Hepatocyte (in vitro differentiated cells): ENCODE data around the gene RB1. TPM values are rescaled to one million over a fixed set of nuclear protein-coding genes. Genes with fewer than 3 reads are reported as not detected.
A peak's percentile ranks its signal among the peaks of the same experiment; 100 is the strongest.

ENCODE experiments used
- DNase-seq: peaks from one replicate; pipeline ENCODE4 v3.0.0-alpha.2; 2016; ENCODE audit warnings: low spot score
- H2AFZ ChIP-seq: fragments of 200-600 bp; sonication (generic); 2 replicates; pipeline ENCODE4 v1.6.0; 2016; ENCODE audit warnings: antibody characterized with exemption, mild to moderate bottlenecking
- H3K27ac ChIP-seq: fragments of 200-600 bp; sonication (generic); 2 replicates; pipeline ENCODE4 v1.5.1; 2016; ENCODE audit warnings: mild to moderate bottlenecking
- H3K27me3 ChIP-seq: fragments of 200-600 bp; sonication (generic); 2 replicates; pipeline ENCODE4 v1.6.1; 2016
- H3K36me3 ChIP-seq: fragments of 200-600 bp; sonication (generic); replicated peaks from 2 replicates; pipeline ENCODE4 v1.5.1; 2016; ENCODE audit warnings: low read depth; ENCODE audit not compliant: insufficient read depth
- H3K4me1 ChIP-seq: fragments of 200-600 bp; sonication (generic); 2 replicates; pipeline ENCODE4 v1.5.1; 2016; ENCODE audit warnings: mild to moderate bottlenecking, moderate library complexity; ENCODE audit not compliant: insufficient read depth
- H3K4me2 ChIP-seq: fragments of 200-600 bp; sonication (generic); 2 replicates; pipeline ENCODE4 v1.6.0; 2016
- H3K4me3 ChIP-seq: fragments of 200-600 bp; sonication (generic); 2 replicates; pipeline ENCODE4 v1.5.1; 2016; ENCODE audit warnings: mild to moderate bottlenecking
- H3K79me2 ChIP-seq: fragments of 200-600 bp; sonication (generic); 2 replicates; pipeline ENCODE4 v1.6.0; 2017; ENCODE audit warnings: mild to moderate bottlenecking
- H3K9me2 ChIP-seq: fragments of 200-600 bp; sonication (generic); replicated peaks from 2 replicates; pipeline ENCODE4 v1.6.0; 2017; ENCODE audit warnings: mild to moderate bottlenecking; ENCODE audit not compliant: insufficient read depth
- H3K9me3 ChIP-seq: fragments of 200-600 bp; sonication (generic); 2 replicates; pipeline ENCODE4 v1.5.1; 2016; ENCODE audit warnings: low read depth, mild to moderate bottlenecking
- H4K20me1 ChIP-seq: fragments of 200-600 bp; sonication (generic); 2 replicates; pipeline ENCODE4 v1.6.0; 2016; ENCODE audit warnings: mild to moderate bottlenecking; ENCODE audit not compliant: insufficient read depth, poor library complexity, severe bottlenecking
- CTCF ChIP-seq: fragments of 200-600 bp; sonication (generic); IDR thresholded peaks from 2 replicates; pipeline ENCODE4 v1.5.1; 2016; ENCODE audit warnings: antibody characterized with exemption, mild to moderate bottlenecking; ENCODE audit not compliant: poor library complexity
- EZH2 ChIP-seq: fragments of 200-600 bp; sonication (generic); IDR thresholded peaks from 2 replicates; pipeline ENCODE4 v1.6.1; 2016; ENCODE audit warnings: antibody characterized with exemption, mild to moderate bottlenecking, borderline replicate concordance
- EZH2phosphoT487 ChIP-seq: fragments of 200-600 bp; sonication (generic); IDR thresholded peaks from one replicate; pipeline ENCODE4 v1.6.1; 2018; ENCODE audit warnings: antibody characterized with exemption, mild to moderate bottlenecking, low read depth, moderate library complexity; ENCODE audit not compliant: unreplicated experiment, severe bottlenecking
- WGBS: methylation state at CpG from one replicate; pipeline ENCODE4 v1.1.6; 2016; ENCODE audit warnings: low lambda C conversion rate; ENCODE audit errors: missing lambda C conversion rate; 5-methylcytosine and 5-hydroxymethylcytosine counted together
- polyA plus RNA-seq: library from polyadenylated mRNA; unstranded; fragments of >200 nt; fragmentation: Nextera tagmentation; extraction: Ambion mirVana; gene quantifications from 2 replicates; pipeline ENCODE4 v1.2.1, GENCODE V29; 2016
- total RNA-seq: library from RNA; depleted of rRNA; stranded (reverse); fragments of >200 nt; gene quantifications from 2 replicates; pipeline ENCODE4 v1.2.3, GENCODE V29; 2014

Gene RB1
- total and polyA plus RNA-seq, 2 experiments from 2014 or later: 17.5 to 45.1 TPM

DNA sequence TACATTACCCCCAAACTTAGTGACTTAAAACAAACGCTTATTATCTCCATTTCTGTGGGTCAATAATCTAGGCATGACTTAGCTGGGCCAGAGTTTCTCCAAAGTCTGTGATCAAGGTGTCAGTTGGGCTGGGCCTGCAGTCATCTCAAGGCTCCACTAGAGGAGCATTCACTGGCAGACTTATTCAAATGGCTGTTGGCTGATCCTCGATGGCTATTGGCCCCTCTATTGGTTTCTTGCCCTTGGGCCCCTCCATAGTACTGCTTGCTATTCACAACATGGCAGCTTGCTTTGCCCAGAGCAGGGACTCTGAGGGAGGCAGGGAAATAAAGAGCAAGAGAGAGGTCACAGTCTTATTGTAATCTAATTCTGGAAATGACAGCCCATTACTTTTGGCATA is 171.7 kb downstream of the RB1 start:
- TF ChIP-seq EZH2phosphoT487 (no peak), EZH2 (no peak), CTCF (no peak)
- Histone ChIP-seq H3K36me3 (no peaks in the 10 kb centered on the region), H3K9me3 (no peaks in the 10 kb centered on the region), H4K20me1 (no peaks in the 10 kb centered on the region), H3K9me2 (no peaks in the 10 kb centered on the region), H3K79me2 (no peaks in the 10 kb centered on the region), H3K4me3 (no peak overlapping the region), H3K27ac (no peak overlapping the region), H3K4me1 (no peaks in the 10 kb centered on the region), H3K27me3 (no peaks in the 10 kb centered on the region), H3K4me2 (no peak overlapping the region), H2AFZ (no peak overlapping the region)
- 92% methylated on average over 2 of the region's 2 CpGs for WGBS
- DNase-seq: no peak

- Histone ChIP-seq H4K20me1 (no peaks in the 10 kb centered on the region), H3K4me1 (no peaks in the 10 kb centered on the region), H3K27ac (no peak overlapping the region), H3K27me3 (no peaks in the 10 kb centered on the region), H2AFZ (no peak overlapping the region), H3K79me2 (no peaks in the 10 kb centered on the region), H3K4me2 (no peak overlapping the region), H3K4me3 (no peak overlapping the region), H3K36me3 (no peaks in the 10 kb centered on the region), H3K9me3 (no peaks in the 10 kb centered on the region), H3K9me2 (no peaks in the 10 kb centered on the region)
- TF ChIP-seq EZH2phosphoT487 (no peak), CTCF (no peak), EZH2 (no peak)
- no peak for DNase-seq
Measured at GRCh38 chr13:48476215-48476614, 172.7 kb downstream of the RB1 start.

DNA sequence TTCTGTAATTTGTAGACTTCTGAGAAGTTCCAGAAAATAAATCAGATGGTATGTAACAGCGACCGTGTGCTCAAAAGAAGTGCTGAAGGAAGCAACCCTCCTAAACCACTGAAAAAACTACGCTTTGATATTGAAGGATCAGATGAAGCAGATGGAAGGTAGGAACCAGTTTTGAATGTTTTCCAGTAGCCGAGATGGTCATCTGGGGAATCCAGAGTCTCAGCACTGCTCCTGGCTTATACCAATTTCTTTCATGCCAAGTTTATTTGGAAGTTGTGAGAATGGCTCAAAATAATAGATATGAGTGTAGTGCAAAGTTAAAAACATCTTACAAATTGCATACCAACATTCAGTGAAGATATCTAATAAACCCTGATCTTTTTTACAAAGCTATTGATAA is 173.1 kb downstream of the RB1 start:
- Histone ChIP-seq H3K9me2 (no peaks in the 10 kb centered on the region), H3K27me3 (no peaks in the 10 kb centered on the region), H3K4me2 (no peak overlapping the region), H4K20me1 (no peaks in the 10 kb centered on the region), H3K9me3 (no peaks in the 10 kb centered on the region), H3K27ac (peak overlapping the region; percentile 11), H3K36me3 (no peaks in the 10 kb centered on the region), H3K4me3 (no peak overlapping the region), H3K79me2 (no peaks in the 10 kb centered on the region), H3K4me1 (no peaks in the 10 kb centered on the region), H2AFZ (no peak overlapping the region)
- DNase-seq: no peak
- TF ChIP-seq EZH2phosphoT487: no peak
- TF ChIP-seq EZH2: no peak
- no peak for TF ChIP-seq CTCF
- 71% methylated on average over 4 of the region's 4 CpGs for WGBS
